Measurements from ENCODE around the gene NUDT16L1.
A peak's percentile ranks its signal among the peaks of the same experiment; 100 is the strongest.

Gene NUDT16L1

DNA sequence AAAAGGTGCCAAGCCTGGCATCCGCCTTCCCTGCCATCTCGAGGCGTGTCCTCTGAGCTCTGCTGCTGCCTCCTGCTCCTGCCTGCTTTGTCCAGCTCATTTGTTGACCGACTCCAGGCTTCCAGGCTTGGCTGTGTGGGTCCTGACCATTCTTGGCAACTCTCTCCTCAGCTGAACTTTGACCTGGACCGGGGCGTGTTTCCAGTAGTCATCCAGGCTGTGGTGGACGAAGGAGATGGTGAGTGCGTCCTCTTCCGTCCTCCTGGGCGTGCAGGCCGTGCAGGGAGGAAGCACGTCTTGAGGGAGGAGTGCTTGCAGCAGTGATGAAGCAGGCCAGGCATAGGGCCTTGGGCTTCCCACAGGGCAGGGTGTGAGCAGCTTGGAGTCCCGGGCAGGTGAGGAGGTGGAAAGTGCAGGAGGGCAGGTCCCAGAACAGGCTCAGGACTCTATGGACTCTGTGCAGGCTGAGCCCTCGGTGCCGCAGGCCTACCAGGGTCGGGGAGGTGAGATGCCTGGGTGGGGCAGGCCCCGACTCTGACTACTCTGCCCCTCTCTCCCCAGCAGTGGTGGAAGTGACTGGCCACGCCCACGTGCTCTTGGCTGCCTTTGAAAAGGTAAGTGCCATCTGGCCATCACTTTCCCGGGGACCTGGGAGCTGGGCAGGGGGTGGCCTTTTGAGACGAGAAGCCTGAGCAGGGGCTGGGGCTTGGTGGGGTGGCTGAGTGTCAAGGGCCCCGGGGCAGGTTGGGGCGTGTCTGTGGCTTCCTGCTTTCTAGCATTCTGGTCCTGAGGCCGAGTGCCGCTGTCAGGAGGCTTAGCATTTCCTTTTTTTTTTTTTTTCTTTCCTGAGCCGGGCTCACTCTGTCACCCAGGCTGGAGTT, 28.6 kb upstream of the NUDT16L1 start:
- DNase-seq: peak; percentile 71

DNA sequence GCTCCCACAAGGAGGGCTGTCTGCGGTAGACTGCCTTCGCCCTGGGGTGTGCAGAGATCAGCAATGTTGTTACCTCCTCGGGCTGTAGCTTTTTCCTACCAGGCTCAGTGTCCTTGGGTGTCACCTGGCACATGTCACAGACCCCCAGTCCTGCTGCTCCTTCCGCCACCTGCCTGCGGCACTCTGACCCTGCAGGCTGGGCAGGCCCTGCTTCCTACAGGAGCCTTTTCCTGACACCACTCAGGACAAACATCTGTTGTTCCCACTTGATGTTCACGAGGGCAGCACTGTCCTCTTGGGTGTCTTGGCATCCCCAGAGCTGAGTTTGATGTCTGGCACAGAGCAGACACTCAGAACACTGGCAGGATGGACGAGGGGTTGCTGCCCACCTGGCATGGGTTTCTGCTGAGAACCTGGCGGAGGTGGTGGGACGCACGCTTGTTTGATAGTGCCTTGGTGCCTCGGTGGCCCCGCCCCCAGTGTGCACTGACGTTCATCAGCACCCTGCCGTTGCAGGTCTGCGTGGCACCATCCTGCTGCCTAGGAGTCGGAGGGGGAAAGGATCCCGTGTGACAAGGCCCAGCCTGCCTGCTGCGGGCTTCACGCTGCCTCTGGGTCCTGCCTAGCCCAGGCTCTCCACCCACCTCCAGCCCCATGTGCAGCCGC, 26.7 kb upstream of the NUDT16L1 start:
- no peak for DNase-seq

DNA sequence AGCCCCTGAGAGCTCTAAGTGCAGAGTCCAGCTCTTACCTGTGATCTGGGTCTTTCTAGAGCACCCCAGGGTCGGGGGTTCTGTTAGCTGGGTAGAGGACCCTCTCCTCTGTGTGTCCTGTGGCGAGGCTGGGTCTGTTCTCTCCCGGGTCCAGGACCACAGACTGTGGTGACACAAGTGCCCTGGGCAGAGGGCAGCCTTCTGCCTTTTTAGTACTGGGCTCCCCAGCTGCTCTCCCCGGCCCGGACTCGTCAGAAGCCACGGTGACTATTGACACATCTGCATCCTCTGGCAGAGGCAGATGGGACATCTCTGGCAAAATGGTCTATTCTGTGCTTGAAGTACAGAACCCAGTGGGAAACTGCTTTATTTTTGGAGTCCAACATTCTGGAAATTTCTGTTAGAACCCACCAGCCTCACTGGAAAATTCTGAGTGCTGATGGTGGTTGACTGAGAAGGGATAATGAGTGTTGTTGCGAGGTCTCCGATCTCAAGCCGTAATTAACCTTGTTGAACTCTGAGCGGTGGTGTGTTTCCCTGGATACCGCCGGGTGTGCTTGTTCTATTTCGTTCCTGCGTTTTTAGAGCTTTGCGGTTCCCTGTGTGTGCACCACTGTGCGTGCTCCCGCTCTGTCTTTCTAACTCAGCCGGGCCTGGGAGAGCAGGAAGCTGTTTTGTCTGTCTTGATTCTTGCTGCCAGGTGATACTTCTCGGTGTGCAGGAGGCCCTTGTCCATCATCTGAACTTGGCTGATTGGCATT, 26.0 kb upstream of the NUDT16L1 start:
- no peak for DNase-seq

DNA sequence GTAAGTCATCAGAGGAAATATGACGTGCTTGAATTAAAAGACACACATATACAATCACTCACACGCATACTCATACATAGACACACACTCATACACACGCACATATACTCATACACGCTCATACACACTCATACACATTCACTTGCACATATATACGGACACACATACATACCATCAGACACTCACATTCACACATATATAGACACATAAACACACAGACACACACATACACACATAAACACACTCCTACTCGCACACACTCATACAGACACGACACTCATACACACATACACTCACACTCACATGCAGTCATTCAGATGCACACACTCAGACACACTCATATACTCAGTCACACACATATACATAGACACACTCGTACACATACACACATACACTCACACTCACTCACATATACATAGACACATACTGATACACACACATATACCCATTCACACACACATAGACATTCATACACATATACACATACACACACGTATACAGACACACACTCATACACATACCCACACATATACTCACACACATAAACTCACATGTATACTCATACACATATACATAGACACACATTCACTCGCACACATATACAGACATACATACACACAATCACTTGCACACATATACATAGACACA, 24.9 kb upstream of the NUDT16L1 start:
- no peak for DNase-seq

DNA sequence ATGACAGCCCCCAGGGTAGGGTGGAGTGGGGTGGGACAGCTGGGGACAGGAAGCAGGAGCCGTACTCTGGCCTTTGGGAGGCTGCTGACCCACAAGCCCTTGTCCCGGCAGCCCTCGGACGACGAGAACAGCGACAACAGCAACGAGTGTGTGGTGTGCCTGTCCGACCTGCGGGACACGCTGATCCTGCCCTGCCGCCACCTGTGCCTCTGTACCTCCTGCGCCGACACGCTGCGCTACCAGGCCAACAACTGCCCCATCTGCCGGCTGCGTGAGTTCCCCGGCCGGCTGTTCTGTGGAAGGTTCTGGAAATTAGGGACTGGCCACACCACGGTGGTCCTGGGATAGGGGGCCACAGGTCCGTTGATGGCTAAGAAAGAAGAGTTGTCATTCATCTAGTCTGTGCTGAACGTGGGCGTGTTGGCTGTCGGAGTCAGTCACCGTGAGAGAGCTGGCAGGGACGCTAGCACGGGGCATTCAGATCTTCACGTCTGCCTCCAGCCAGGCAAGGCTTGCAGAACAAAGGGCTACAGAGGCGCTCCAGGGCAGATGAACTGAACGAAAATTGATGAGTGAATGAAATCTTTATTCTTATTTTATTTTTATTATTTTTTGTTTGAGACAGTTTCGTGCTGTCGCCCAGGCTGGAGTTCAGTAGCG, 19.8 kb upstream of the NUDT16L1 start:
- DNase-seq: no peak

DNA sequence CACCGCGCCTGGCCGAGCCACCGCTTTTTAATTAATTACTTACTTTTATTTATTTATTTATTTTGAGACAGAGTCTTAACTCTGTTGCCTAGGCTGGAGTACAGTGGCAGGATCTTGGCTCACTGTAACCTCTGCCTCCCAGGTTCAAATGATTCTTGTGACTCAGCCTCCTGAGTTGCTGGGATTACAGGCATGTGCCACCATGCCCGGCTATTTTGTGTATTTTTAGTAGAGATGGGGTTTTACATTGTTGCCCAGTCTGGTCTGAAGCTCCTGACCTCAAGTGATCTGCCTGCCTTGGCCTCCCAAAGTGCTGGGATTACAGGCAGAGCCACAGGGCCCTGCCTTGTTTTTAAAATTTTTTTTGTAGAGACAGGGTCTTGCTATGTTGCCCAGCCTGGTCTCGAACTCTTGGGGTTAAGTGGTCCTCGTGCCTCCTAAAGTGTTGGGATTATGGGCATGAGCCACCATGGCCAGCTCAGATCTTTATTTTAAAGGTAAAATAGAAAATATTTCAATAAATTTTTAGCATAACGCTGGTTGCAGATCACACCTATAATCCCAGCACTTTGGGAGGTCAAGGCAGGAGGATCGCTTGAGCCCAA, 18.3 kb upstream of the NUDT16L1 start:
- DNase-seq: no peak

DNA sequence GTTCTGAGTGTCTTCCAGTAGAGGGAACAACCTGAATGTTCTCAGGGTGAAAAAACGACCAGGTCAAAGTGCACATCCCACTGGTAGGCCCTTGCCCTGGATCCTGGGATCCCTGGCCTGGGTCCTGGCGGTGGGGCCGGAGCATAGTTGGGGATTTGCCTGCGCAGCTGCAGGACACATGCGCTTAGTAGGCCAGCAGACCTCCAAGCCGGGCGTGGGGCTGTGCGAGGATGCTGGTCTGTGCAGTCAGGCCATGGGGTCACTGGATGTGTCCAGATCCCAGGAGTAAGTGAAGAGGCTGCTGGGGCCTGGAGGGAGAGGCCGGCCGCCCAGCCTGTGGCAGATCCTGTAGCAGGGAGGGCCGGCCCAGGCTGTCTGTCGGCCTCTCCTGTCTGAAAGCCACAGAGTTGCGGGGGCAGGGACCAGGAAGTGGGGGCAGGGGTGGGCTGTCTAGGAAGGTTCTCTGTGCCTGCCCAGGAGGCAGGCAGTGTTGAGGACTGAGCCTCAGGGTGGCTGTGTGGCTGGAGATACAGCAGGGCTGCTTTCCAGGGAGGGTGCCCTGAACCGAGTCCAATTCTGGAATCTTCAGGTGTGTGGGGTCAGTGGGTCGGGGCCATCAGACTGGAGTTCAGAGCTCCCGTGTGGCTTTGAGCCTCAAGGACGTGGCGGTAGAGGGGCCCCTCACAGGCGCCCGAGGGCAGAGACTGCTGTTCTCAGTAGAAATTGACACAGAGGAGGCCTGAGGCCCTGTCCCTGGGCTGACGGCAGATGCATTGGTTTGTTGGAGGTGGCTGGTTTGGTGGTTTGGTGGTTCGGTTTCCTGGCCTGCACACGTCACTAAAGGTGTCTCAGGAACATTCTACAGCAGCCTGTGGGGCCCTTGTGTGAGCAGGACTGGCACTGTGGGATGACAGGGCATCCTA, 17.2 kb upstream of the NUDT16L1 start:
- DNase-seq: peak; percentile 74

DNA sequence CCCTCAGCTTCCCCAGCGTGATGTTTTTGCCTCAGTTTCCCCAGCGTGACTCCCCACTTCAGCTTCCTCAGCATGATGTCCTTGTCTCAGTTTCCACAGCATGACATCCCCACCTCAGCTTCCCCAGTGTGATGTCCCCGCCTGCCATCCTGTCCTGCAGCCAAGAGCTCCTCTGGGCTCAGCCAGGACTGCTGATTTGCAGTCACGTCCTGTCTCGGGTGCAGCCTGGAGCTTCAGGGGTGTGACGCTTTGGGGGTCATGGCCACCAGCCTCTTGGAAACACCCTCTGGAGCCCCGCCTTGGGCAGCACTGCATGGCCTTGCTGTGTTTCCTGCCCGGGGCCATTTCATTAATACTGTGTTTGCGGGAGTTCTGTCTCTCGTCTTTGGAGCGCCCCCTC, 16.5 kb upstream of the NUDT16L1 start:
- DNase-seq: no peak

DNA sequence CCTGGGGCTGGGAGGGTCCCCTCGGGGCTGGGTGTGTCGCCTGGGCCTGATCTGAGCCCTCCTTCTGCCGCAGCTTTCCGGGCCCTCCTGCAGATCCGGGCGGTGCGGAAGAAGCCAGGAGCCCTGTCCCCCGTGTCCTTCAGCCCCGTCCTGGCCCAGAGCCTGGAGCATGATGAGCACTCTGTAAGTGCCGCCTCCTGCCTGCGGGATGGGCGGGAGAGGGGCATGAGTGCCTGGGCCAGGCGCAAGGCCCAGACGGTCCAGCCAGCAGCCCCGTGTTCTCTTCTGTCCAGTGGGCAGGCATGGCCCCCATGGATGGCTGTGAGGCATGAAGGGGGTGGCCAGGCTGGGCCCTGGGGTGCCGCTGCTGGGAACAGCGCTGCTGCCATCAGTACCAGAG, 16.0 kb upstream of the NUDT16L1 start:
- DNase-seq: no peak

DNA sequence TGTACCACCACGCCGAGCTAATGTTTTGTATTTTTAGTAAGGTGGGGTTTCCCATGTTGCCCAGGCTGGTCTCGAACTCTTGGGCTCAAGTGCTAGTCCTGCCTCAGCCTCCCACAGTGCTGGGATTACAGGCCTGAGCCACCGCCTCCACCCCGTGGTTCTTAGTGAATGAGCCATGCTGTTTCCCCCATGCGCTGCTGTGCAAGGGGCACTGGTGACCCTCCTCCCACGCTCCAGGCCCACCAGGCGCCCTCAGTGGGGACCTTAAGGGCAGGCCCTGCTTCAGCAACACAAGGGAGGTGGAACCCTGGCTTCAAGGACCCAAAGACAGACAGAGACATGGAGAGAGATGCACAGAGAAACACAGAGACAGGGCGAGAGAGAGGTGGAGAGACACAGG, 15.4 kb upstream of the NUDT16L1 start:
- no peak for DNase-seq

DNA sequence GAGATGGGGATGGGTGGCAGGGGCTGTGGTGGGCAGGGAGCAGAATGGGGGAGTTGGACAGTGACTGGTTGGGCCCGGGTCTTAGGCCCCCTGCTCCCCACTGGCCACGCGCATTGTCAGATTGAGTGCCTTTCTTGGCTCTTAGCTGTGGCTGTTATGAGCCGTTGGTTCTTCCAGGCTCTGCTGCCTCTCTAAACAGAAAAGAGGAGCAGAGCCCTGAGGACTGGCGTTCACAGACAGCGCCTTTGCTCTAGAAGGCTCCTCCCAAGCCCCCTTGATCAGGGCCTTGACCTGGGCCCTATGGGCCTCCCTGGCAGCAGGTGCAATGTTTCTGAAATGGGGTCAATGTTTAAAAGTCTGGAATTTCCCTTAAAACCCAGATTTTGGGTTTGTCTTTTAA, 14.8 kb upstream of the NUDT16L1 start:
- no peak for DNase-seq

DNA sequence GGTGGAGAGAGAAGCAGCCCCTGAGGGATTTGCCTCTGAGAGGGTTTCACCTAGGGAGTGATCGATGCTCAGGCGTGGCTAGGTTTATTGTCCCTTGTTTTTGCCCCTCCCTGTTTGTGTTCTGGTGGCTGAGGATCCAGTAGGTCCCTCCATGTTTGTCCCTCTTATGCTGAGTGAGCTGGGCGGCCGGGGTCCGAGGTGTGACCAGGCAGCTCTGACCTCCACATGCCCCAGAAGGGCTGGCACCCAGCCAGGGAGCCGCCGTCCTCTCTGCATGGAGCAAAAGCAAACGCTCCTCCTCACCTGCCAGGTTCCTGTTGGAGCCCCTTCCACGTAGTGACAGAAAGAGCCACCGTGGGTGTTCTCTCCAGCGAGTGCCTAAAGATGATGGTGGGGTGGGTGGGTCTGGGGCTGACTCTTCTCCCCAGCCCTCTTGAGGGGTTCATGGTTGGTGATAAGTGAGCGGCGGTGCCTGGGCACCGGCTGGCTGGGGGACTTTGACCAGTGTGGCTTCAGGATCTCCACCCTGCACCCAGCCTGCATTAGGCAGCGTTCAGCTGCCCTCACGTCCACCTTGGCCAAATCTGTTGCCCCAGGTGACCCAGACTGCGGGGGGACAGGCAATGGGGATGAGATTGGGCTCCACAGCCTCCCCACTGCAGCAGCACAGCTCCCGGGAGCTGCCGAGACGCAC, 14.1 kb upstream of the NUDT16L1 start:
- DNase-seq: no peak

DNA sequence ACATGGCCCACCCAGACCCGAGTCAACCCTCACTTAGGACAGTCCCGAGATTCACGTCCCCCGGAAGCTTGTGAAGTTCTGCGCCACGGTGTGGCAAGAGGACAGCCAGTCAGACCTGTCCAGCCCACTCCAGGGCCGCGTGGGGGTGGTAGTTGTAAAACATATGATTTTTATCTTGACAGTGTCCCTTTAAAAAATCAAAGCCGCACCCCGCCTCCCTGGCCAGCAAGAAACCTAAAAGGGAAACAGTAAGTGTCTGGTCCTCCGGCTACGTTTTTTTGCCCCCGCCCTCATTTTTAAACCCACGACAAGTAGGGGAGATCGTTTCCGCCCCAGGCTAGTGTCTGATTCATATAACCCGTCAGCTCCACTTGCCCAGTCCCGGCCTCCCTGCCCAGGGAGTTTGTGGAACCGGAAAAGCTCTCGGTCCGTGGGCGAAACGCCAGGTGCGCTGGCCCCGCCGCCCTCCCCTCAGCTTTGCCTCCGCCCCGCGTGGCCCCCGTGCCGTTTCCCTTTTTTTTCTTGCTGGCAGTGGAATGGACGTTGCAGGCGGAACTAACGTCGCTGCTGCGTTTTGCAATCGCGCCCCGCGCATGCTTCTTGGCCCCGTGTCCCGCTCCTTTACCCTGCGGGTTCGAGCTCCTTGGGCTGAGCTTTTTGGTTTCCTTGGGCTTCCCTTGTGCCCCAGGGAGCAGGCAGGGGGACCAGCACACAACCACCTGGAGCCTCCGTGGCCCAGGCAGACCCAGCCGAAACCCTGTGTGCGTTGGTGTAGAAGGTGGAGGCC, 13.3 kb upstream of the NUDT16L1 start:
- no peak for DNase-seq

DNA sequence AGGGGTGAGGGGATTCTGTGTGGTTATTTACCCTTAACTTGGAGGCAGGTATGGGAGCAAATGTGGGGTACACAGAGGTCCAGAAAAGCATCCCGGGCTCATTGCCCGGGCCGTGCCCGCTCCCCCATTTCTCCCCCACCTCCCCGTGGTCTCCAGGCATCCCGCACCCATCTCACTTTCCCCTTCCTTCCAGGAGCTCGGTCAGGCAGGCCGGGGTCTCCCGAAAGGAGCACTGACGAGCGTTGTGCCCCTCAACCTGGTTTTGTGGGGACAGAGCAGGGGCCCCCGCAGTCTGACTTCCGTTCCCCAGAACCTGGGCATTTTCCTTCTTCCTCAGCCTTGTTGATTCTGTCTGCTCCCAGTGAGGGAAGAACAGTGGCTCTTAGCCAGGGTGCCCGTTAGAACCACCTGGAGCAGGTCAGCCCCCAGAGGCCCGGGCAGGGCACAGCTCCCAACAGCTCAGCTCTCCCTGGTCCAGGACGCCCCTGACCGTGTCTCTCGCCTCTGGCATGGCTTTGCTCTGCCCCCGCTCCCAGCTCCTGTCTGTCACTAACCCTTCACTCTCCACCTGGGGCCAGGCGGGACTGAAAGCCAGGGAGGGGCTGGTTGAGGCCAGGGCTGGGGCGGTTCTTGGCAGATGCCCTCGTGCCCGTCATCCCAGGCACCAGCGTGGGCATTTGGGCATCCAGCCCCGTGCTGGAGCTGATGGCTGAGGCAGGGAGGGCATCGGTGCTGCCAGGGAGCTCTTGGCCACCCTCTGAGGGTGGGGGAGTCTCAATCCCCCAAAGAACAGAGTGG, 12.5 kb upstream of the NUDT16L1 start:
- DNase-seq: no peak

DNA sequence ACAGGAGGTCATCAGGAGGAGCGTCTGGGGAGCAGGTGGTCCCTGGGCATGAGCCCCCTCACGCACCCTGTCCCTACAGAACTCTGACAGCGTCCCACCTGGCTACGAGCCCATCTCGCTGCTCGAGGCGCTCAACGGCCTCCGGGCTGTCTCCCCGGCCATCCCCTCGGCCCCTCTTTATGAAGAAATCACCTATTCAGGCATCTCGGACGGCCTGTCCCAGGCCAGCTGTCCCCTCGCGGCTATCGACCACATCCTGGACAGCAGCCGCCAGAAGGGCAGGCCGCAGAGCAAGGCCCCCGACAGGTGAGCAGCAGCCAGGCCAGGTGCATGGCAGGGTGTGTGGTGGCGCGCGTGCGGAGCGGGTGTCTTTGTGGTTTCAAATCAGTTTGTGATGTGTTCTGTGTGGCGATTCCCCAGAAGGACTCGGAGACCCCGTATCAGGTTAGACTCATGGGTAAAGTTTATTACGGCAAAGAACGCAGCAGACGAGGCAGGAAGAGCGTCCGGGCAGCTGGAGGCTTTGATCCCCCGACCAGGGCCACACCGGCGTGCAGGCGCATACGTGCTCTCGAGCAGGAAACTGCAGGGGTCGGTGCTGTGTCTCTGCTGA, 11.8 kb upstream of the NUDT16L1 start:
- DNase-seq: no peak

DNA sequence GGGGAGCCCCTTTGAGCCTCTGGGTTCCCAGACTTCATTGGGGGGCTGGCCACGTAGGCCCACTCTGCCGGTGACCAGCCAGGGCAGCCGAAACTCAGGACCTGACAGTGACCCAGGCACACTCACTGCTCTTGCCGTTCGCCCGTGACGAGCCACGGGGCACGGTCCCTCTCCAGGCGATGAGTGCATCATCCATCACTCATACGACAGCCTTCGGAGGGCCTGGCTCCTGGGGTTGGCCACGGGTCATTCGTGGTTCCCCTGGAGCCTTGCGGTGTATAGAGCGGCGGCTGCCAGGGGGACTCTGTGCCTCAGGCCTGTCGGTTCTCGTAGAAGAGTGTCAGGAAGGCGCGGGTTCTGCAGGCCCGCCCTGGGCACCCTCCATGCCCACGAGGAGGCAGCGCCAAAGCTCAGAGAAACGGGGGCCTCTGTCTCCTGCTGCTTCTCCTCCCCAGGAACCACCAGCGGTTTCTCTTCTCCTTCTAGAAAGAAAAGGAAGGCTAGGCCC, 11.2 kb upstream of the NUDT16L1 start:
- no peak for DNase-seq

DNA sequence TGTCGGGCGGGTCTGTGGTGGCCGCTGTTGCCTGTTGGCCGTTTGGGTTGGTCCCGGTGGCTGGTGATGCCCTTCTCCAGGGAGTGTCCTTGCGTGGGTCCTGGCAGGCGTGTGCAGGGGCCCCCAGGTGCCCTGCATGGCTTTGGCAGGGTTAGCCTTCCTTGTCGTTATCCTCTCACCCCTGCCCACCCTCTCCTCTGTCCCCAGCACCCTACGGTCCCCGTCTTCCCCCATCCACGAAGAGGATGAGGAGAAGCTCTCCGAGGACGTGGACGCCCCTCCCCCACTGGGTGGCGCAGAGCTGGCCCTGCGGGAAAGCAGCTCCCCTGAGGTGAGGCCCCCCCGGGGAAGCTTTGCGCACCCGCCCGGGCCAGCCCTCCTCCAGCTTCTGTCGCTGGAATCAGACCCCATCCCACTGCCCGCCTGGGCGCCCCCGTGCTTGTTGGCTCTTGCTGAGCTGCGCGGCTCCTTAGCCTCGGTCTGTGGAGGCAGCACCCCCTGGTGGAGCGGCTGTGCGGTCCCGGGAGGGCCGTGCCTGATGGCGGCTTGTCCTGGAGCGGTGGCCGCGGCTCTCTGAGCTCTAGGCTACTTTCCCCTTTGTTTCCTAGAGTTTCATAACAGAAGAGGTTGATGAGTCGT, 10.6 kb upstream of the NUDT16L1 start:
- peak; percentile 34 for DNase-seq
